IMR-90 (cell line): ENCODE results near the gene PSMC4. TPM values are rescaled to one million over a fixed set of nuclear protein-coding genes. Genes with fewer than 3 reads are reported as not detected.

ENCODE experiments used
- ATAC-seq: fragments of 200-7000 bp; cut with Tn5 transposase; 2 replicates; pipeline ENCODE4 v1.9.1; 2020; ENCODE audit warnings: low read depth, mild to moderate bottlenecking, moderate library complexity
- BruUV-seq: library from RNA; stranded (reverse); fragments of 400-500 nt; replicated peaks from 2 replicates; lab custom pipeline; 2021; lab: Mats Ljungman, UMichigan
- CTCF ChIA-PET: fragments of 300-600 bp; formaldehyde crosslinking; extraction: SDS; loops from one replicate; lab custom pipeline; 2021; ENCODE audit warnings: antibody characterized with exemption; lab: Yijun Ruan, JAX
- POLR2A ChIA-PET: fragments of 300-600 bp; sonication (Branson Sonifier 250); formaldehyde crosslinking; loops from one replicate; lab custom pipeline; 2022; ENCODE audit warnings: antibody characterized with exemption; ENCODE audit not compliant: unreplicated experiment; lab: Charles Lee
- DNase-seq: peaks from one replicate; pipeline ENCODE4 v3.0.0; 2013
- H2AFZ ChIP-seq: replicated peaks from 2 replicates; pipeline ENCODE3; 2013; ENCODE audit warnings: low read length, mild to moderate bottlenecking; ENCODE audit not compliant: poor library complexity
- H2AK5ac ChIP-seq: 2 replicates; pipeline ENCODE4 v1.6.1; 2013; ENCODE audit warnings: low read depth, low read length, inconsistent platforms
- H2AK9ac ChIP-seq: replicated peaks from 2 replicates; pipeline ENCODE3; 2013; ENCODE audit warnings: mild to moderate bottlenecking, low read depth, low read length, moderate library complexity; ENCODE audit not compliant: poor library complexity
- H2BK120ac ChIP-seq: 2 replicates; pipeline ENCODE4 v1.6.1; 2013; ENCODE audit warnings: low read depth, low read length, inconsistent platforms
- H2BK15ac ChIP-seq: 3 replicates; pipeline ENCODE4 v1.6.1; 2013; ENCODE audit warnings: low read depth, low read length, inconsistent platforms
- H2BK20ac ChIP-seq: 2 replicates; pipeline ENCODE4 v1.6.1; 2013; ENCODE audit warnings: low read depth, mild to moderate bottlenecking, inconsistent platforms, low read length, moderate library complexity
- H2BK5ac ChIP-seq: 2 replicates; pipeline ENCODE4 v1.6.1; 2013; ENCODE audit warnings: mild to moderate bottlenecking, low read depth, low read length, inconsistent platforms; ENCODE audit not compliant: poor library complexity, severe bottlenecking
- H3K14ac ChIP-seq: replicated peaks from 2 replicates; pipeline ENCODE4 v1.6.1; 2013; ENCODE audit warnings: low read depth, low read length, inconsistent platforms
- H3K18ac ChIP-seq: 2 replicates; pipeline ENCODE4 v1.6.1; 2013; ENCODE audit warnings: low read depth, low read length, control low read depth
- H3K23ac ChIP-seq: 2 replicates; pipeline ENCODE4 v1.6.1; 2013; ENCODE audit warnings: low read depth, low read length, inconsistent platforms
- H3K27ac ChIP-seq: 2 replicates; pipeline ENCODE4 v1.5.1; 2013; ENCODE audit warnings: mild to moderate bottlenecking, control low read depth, low read length; ENCODE audit not compliant: insufficient read depth
- H3K27me3 ChIP-seq: 2 replicates; pipeline ENCODE4 v1.6.1; 2013; ENCODE audit warnings: low read length; ENCODE audit not compliant: control insufficient read depth, insufficient read depth
- H3K36me3 ChIP-seq: 2 replicates; pipeline ENCODE4 v1.6.1; 2013; ENCODE audit warnings: low read length, mixed read lengths; ENCODE audit not compliant: control insufficient read depth, insufficient read depth
- H3K4ac ChIP-seq: 2 replicates; pipeline ENCODE4 v1.6.1; 2013; ENCODE audit warnings: low read depth, low read length, inconsistent platforms
- H3K4me1 ChIP-seq: 2 replicates; pipeline ENCODE4 v1.6.1; 2013; ENCODE audit warnings: low read length, mixed read lengths; ENCODE audit not compliant: control insufficient read depth, insufficient read depth
- H3K4me2 ChIP-seq: 2 replicates; pipeline ENCODE4 v1.6.1; 2013; ENCODE audit warnings: low read depth, mild to moderate bottlenecking, control low read depth, low read length, moderate library complexity
- H3K4me3 ChIP-seq: 2 replicates; pipeline ENCODE4 v1.5.1; 2013; ENCODE audit warnings: low read depth, mild to moderate bottlenecking, control low read depth, low read length, moderate library complexity; ENCODE audit not compliant: insufficient read depth
- H3K56ac ChIP-seq: 2 replicates; pipeline ENCODE4 v1.6.1; 2013; ENCODE audit warnings: low read length, inconsistent platforms; ENCODE audit not compliant: insufficient read depth; ENCODE audit errors: extremely low read depth
- H3K79me1 ChIP-seq, 2 experiments: 2 replicates each; pipeline ENCODE4 v1.6.1; 2013; ENCODE audit warnings: low read length in 2 of 2, inconsistent platforms in 1 of 2, low read depth in 1 of 2
- H3K9ac ChIP-seq: 2 replicates; pipeline ENCODE4 v1.6.1; 2013; ENCODE audit warnings: low read depth, low read length, control low read depth
- H3K9me1 ChIP-seq: 2 replicates; pipeline ENCODE4 v1.6.1; 2013; ENCODE audit warnings: low read length, inconsistent platforms; ENCODE audit not compliant: insufficient read depth
- H3K9me3 ChIP-seq: 2 replicates; pipeline ENCODE4 v1.6.1; 2013; ENCODE audit warnings: low read length; ENCODE audit not compliant: control insufficient read depth, insufficient read depth
- H4K20me1 ChIP-seq: 2 replicates; pipeline ENCODE4 v1.6.1; 2013; ENCODE audit warnings: low read length, inconsistent platforms; ENCODE audit not compliant: insufficient read depth
- H4K5ac ChIP-seq: 2 replicates; pipeline ENCODE4 v1.6.1; 2013; ENCODE audit warnings: mild to moderate bottlenecking, low read depth, low read length, control low read depth
- H4K8ac ChIP-seq, 2 experiments: 2 replicates each; pipeline ENCODE4 v1.6.1; 2013; ENCODE audit warnings: low read depth in 2 of 2, low read length in 2 of 2, control low read depth in 1 of 2, inconsistent platforms in 1 of 2
- H4K91ac ChIP-seq: 2 replicates; pipeline ENCODE4 v1.6.1; 2013; ENCODE audit warnings: low read depth, low read length, inconsistent platforms; ENCODE audit not compliant: insufficient read depth
- CHD1 ChIP-seq: IDR thresholded peaks from 2 replicates; pipeline ENCODE4 v1.6.1; 2012; ENCODE audit warnings: low read depth, low read length, improper control_type of control experiment
- MAFK ChIP-seq: IDR thresholded peaks from 2 replicates; pipeline ENCODE4 v1.6.1; 2012; ENCODE audit warnings: low read depth, low read length, improper control_type of control experiment
- MAZ ChIP-seq: IDR thresholded peaks from 2 replicates; pipeline ENCODE4 v1.6.1; 2012; ENCODE audit warnings: low read depth, mild to moderate bottlenecking, low read length, improper control_type of control experiment, moderate library complexity, borderline replicate concordance
- MXI1 ChIP-seq: IDR thresholded peaks from 2 replicates; pipeline ENCODE4 v1.6.1; 2012; ENCODE audit warnings: low read depth, mild to moderate bottlenecking, low read length, moderate library complexity, borderline replicate concordance
- NFE2L2 ChIP-seq: fragments of 150-350 bp; IDR thresholded peaks from 2 replicates; pipeline ENCODE4 v1.6.1; 2016; ENCODE audit warnings: low read depth, mild to moderate bottlenecking, low read length
- RAD21 ChIP-seq: IDR thresholded peaks from 2 replicates; pipeline ENCODE4 v1.6.1; 2012; ENCODE audit warnings: low read length, improper control_type of control experiment
- SMC3 ChIP-seq: fragments of 150-350 bp; IDR thresholded peaks from 2 replicates; pipeline ENCODE4 v1.6.1; 2016; ENCODE audit warnings: low read depth, mild to moderate bottlenecking, antibody characterized with exemption, low read length, moderate library complexity
- WGBS, 2 experiments: methylation state at CpG; one replicate each; pipeline versions ENCODE4 v1.1.5 to v1.1.7; 2013; ENCODE audit warnings: missing lambda C conversion rate in 2 of 2; ENCODE audit not compliant: insufficient read length in 1 of 2; ENCODE audit errors: extremely low coverage in 2 of 2; 5-methylcytosine and 5-hydroxymethylcytosine counted together
- dilution Hi-C: fragments of 300-500 bp; cut with HindIII; formaldehyde crosslinking; loops from one replicate; pipeline ENCODE4 v1.14.3; 2018; ENCODE audit warnings: low sequenced_read_pairs; ENCODE audit not compliant: unreplicated experiment
- in situ Hi-C: fragments of 300-500 bp; cut with MboI; formaldehyde crosslinking; loops from 3 replicates; pipeline ENCODE4 v1.14.3; 2019; ENCODE audit warnings: low sequenced_read_pairs, inconsistent platforms, mixed read lengths
- intact Hi-C: fragments of 100-400 bp; cut with micrococcal nuclease; formaldehyde crosslinking; loops from 2 replicates; pipeline ENCODE4 v1.10.0; 2022
- polyA plus RNA-seq, 3 experiments: library from polyadenylated mRNA; depleted of rRNA; stranded (reverse); fragments of >200 nt; gene quantifications; 2 replicates each; pipeline ENCODE4 v1.2.3, GENCODE V29; 2012; ENCODE audit warnings: low replicate concordance in 1 of 3
- total RNA-seq: library from RNA; depleted of rRNA; stranded (reverse); fragments of >200 nt; gene quantifications from 2 replicates; pipeline ENCODE4 v1.2.3, GENCODE V29; 2012
- TF ChIP-seq, protein P1 (sequence below): fragments of 150-350 bp; IDR thresholded peaks from 2 replicates; pipeline ENCODE4 v1.6.1; 2017; ENCODE audit warnings: mild to moderate bottlenecking, antibody characterized with exemption, low read length, low read depth

PSMC4 gene
- total and polyA plus RNA-seq, 2 of the 4 experiments (the other 2 are of a cell fraction), result 148 to 216 TPM

DNA sequence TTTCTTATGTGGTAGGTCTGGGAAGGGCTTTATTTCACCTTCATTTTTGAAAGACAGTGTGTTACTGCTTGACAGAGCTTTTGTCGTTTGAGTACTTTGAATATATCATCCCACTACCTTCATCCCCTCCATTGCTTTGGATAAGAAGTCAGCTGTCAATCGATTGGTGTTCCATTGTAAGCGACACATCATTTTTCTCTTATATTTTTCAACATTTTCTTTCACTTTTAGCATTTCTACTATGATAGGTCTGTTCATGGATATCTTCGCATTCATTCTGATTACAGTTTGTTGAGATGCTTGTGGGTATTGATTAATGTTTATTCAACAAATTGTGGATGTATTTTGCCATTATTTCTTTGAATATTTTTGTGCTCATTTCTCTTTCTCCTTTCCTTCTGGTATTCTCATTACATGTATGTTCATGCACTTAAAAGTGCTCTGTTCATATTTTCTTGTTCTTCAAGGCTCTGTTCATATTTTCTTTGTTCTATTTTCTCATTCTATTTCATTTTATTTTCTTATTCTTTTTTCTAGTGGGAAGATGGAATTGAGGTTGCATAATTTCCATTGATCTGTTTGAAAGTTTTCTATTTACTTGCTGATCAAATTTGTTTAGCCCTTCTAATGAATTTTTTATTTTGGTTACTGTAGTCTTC, 55.1 kb downstream of the PSMC4 start:
- H3K9ac ChIP-seq, result no peak overlapping the region
- intact Hi-C loops, result no loop called here
- CTCF ChIA-PET, result no interaction called here
- dilution Hi-C loops, result no loop called here
- no CpG with 5 or more reads among the region's 4 CpGs for WGBS, 2 experiments
- no TSS peak for BruUV-seq
- H3K4me1 ChIP-seq, result no peaks in the 10 kb centered on the region
- ATAC-seq (no peak), DNase-seq (no peak)
- H3K4me2 ChIP-seq, result no peak overlapping the region
- no peak overlapping the region for H4K8ac ChIP-seq
- H3K4ac ChIP-seq, result no peak overlapping the region
- H3K79me1 ChIP-seq, result no peaks in the 10 kb centered on the region
- TF ChIP-seq NFE2L2, result no peak
- TF ChIP-seq MAZ, result no peak
- TF ChIP-seq MXI1, result no peak
- no peak for TF ChIP-seq SMC3
- no peak for TF ChIP-seq CHD1
- no peak for TF ChIP-seq MAFK
- TF ChIP-seq, protein P1, sequence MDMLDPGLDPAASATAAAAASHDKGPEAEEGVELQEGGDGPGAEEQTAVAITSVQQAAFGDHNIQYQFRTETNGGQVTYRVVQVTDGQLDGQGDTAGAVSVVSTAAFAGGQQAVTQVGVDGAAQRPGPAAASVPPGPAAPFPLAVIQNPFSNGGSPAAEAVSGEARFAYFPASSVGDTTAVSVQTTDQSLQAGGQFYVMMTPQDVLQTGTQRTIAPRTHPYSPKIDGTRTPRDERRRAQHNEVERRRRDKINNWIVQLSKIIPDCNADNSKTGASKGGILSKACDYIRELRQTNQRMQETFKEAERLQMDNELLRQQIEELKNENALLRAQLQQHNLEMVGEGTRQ, result no peak
- TF ChIP-seq RAD21, result no peak
- H3K4me3 ChIP-seq, result no peak overlapping the region
- H3K23ac ChIP-seq, result no peak overlapping the region
- no peak overlapping the region for H2AK5ac ChIP-seq
- no peaks in the 10 kb centered on the region for H3K9me1 ChIP-seq
- H3K27ac ChIP-seq, result no peak overlapping the region
- H3K14ac ChIP-seq, result no peak overlapping the region
- H3K9me3 ChIP-seq, result peaks cover 53% of the 10 kb centered on the region
- H2BK5ac ChIP-seq, result no peak overlapping the region
- in situ Hi-C loops, result no loop called here
- no peak overlapping the region for H2BK20ac ChIP-seq
- H3K36me3 ChIP-seq, result no peaks in the 10 kb centered on the region; the same call in 1 of the 2 replicates
- no peak overlapping the region for H4K5ac ChIP-seq
- H3K18ac ChIP-seq, result no peak overlapping the region
- no peaks in the 10 kb centered on the region for H3K27me3 ChIP-seq
- H2AK9ac ChIP-seq, result no peak overlapping the region
- no peak overlapping the region for H3K56ac ChIP-seq
- H4K91ac ChIP-seq, result no peak overlapping the region
- H2BK120ac ChIP-seq, result no peak overlapping the region
- H2AFZ ChIP-seq, result no peak overlapping the region
- no peaks in the 10 kb centered on the region for H4K20me1 ChIP-seq
- POLR2A ChIA-PET, result no interaction called here
- H2BK15ac ChIP-seq, result no peak overlapping the region
